Fibroblast of skin of scalp (primary cell): ENCODE results near the gene ZNF8. TPM values are rescaled to one million over a fixed set of nuclear protein-coding genes. Genes with fewer than 3 reads are reported as not detected.
"Not testable (repeated sequence)": the region's sequence is repeated elsewhere in the genome, so short reads cannot be mapped to it uniquely, and the experiment has no call there.

Experiments used
- DNase-seq: peaks from one replicate; pipeline ENCODE4 v3.0.0-alpha.2; 2013
- polyA plus RNA-seq, 2 experiments: library from polyadenylated mRNA; unstranded; fragments of 120-200 nt; gene quantifications; one replicate each; pipeline ENCODE4 v1.2.1, GENCODE V29; 2013; ENCODE audit not compliant: insufficient read length in 2 of 2

ZNF8 gene
- 2.1 TPM for polyA plus RNA-seq (2013, experiment 1 of 2; ENCODE audit: insufficient read length)
- polyA plus RNA-seq (2013, experiment 2 of 2; ENCODE audit: insufficient read length), result 2.1 TPM

GRCh38 chr19:58278541-58279041, at the start of gene ZNF8:
Gene ZNF8, plus strand, starts transcription at chr19:58278955. Its CDS starts 127 bp downstream, at chr19:58279082.
- DNase-seq, result peak; percentile 99

- peak; percentile 27 for DNase-seq
These were observed 49.5 kb upstream of the ZNF8 start for GRCh38 chr19:58229255-58229639.

- DNase-seq, result no peak
These were observed 41.4 kb upstream of the ZNF8 start for GRCh38 chr19:58237324-58237723.

GRCh38 chr19:58243351-58243750, 35.4 kb upstream of the ZNF8 start:
- DNase-seq, result no peak

GRCh38 chr19:58248886-58249285, 29.9 kb upstream of the ZNF8 start:
- no peak for DNase-seq

GRCh38 chr19:58252102-58252685, 26.6 kb upstream of the ZNF8 start:
- DNase-seq, result no peak

GRCh38 chr19:58258259-58258658, 20.5 kb upstream of the ZNF8 start:
- DNase-seq, result not testable (repeated sequence)

- no peak for DNase-seq
These were observed 17.2 kb upstream of the ZNF8 start for GRCh38 chr19:58261600-58261967.

- no peak for DNase-seq
These were observed 16.5 kb upstream of the ZNF8 start for GRCh38 chr19:58261968-58262921.

GRCh38 chr19:58262922-58263296, 15.8 kb upstream of the ZNF8 start:
- DNase-seq, result no peak

GRCh38 chr19:58265100-58265499, 13.7 kb upstream of the ZNF8 start:
- DNase-seq, result no peak

GRCh38 chr19:58268344-58268743, 10.4 kb upstream of the ZNF8 start:
- no peak for DNase-seq

GRCh38 chr19:58274771-58275201, 4.0 kb upstream of the ZNF8 start:
- DNase-seq, result no peak

GRCh38 chr19:58275564-58275963, 3.2 kb upstream of the ZNF8 start:
- DNase-seq, result no peak

GRCh38 chr19:58277197-58277596, 1.6 kb upstream of the ZNF8 start:
- DNase-seq, result no peak

- no peak for DNase-seq
These were observed 811 bp upstream of the ZNF8 start for GRCh38 chr19:58277748-58278540.

GRCh38 chr19:58279042-58279924, 528 bp downstream of the ZNF8 start:
- peak; percentile 54 for DNase-seq

GRCh38 chr19:58279925-58280316, 1.2 kb downstream of the ZNF8 start:
- DNase-seq, result no peak

- DNase-seq, result no peak
These were observed 5.4 kb downstream of the ZNF8 start for GRCh38 chr19:58284199-58284598.

GRCh38 chr19:58291943-58292342, 13.2 kb downstream of the ZNF8 start:
- no peak for DNase-seq

GRCh38 chr19:58294743-58295374, 16.1 kb downstream of the ZNF8 start:
- DNase-seq, result no peak
